Lower lobe of right lung (tissue), 2 donors: Measurements from ENCODE around the gene MAP3K2. TPM values are rescaled to one million over a fixed set of nuclear protein-coding genes. Genes with fewer than 3 reads are reported as not detected.
A peak's percentile ranks its signal among the peaks of the same experiment; 100 is the strongest.

ENCODE experiments used
- ATAC-seq, 2 donors: fragments of 200-7000 bp; cut with Tn5 transposase; one replicate each; pipeline ENCODE4 v1.9.1; 2020 to 2022; ENCODE audit warnings: mild to moderate bottlenecking in 2 of 2, moderate library complexity in 2 of 2
- DNase-seq: peaks from one replicate; pipeline ENCODE4 v3.0.0-alpha.2; 2020
- H3K27ac ChIP-seq: fragments of 200-600 bp; one replicate; pipeline ENCODE4 v1.8.0; 2022
- H3K27me3 ChIP-seq: fragments of 200-600 bp; one replicate; pipeline ENCODE4 v1.8.0; 2022; ENCODE audit warnings: low read depth
- H3K36me3 ChIP-seq: fragments of 200-600 bp; one replicate; pipeline ENCODE4 v1.8.0; 2022; ENCODE audit warnings: mild to moderate bottlenecking
- H3K4me1 ChIP-seq: fragments of 200-600 bp; one replicate; pipeline ENCODE4 v1.8.0; 2022
- H3K4me3 ChIP-seq: fragments of 200-600 bp; one replicate; pipeline ENCODE4 v1.8.0; 2022; ENCODE audit warnings: mild to moderate bottlenecking
- H3K9me3 ChIP-seq: fragments of 200-600 bp; one replicate; pipeline ENCODE4 v1.8.0; 2022
- CTCF ChIP-seq: fragments of 200-600 bp; IDR thresholded peaks from one replicate; pipeline ENCODE4 v1.8.0; 2022; ENCODE audit warnings: antibody characterized with exemption, mild to moderate bottlenecking
- intact Hi-C: fragments of 100-400 bp; cut with DNase I; formaldehyde crosslinking; loops from one replicate; pipeline ENCODE4 v1.11.0; 2022
- total RNA-seq: library from RNA; stranded (reverse); fragmentation: NEBNext Ultra II Directional; extraction: Animal tissue kit (Norgen Biotek cat#: 25700); gene quantifications from one replicate; pipeline ENCODE4 v1.2.1, GENCODE V29; 2021
- donor health status: DM: no; HTN: yes; CAD: no; lungs with severe emphysema.

Gene MAP3K2
- total RNA-seq, 1 donor from 2014 or later = 78.4 TPM

DNA sequence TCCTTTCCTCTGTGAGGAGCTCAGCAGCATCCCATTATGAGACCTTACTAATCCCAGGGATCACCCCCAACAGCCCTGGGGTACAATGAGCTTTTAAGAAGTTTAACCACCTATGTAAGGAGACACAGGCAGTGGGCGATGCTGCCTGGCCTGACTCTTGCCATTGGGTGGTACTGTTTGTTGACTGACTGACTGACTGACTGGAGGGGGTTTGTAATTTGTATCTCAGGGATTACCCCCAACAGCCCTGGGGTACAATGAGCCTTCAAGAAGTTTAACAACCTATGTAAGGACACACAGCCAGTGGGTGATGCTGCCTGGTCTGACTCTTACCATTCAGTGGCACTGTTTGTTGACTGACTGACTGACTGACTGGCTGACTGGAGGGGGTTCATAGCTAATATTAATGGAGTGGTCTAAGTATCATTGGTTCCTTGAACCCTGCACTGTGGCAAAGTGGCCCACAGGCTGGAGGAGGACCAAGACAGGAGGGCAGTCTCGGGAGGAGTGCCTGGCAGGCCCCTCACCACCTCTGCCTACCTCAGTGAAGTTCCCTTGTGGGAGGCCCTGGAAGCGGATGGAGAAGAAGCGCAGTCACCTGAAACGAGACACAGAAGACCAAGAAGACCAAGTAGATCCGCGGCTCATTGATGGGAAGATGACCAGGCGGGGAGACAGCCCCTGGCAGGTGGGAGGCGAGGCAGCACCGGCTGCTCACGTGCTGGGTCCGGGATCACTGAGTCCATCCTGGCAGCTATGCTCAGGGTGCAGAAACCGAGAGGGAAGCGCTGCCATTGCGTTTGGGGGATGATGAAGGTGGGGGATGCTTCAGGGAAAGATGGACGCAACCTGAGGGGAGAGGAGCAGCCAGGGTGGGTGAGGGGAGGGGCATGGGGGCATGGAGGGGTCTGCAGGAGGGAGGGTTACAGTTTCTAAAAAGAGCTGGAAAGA is 38.0 kb upstream of the MAP3K2 start:
- H3K27ac ChIP-seq = no peak overlapping the region
- peaks cover 44% of the 10 kb centered on the region for H3K27me3 ChIP-seq
- DNase-seq = no peak
- no peak for TF ChIP-seq CTCF
- peaks cover 16% of the 10 kb centered on the region for H3K4me1 ChIP-seq
- no peak overlapping the region for H3K4me3 ChIP-seq
- intact Hi-C loops = no loop called here
- ATAC-seq = no peak
- H3K9me3 ChIP-seq = no peaks in the 10 kb centered on the region
- no peaks in the 10 kb centered on the region for H3K36me3 ChIP-seq

DNA sequence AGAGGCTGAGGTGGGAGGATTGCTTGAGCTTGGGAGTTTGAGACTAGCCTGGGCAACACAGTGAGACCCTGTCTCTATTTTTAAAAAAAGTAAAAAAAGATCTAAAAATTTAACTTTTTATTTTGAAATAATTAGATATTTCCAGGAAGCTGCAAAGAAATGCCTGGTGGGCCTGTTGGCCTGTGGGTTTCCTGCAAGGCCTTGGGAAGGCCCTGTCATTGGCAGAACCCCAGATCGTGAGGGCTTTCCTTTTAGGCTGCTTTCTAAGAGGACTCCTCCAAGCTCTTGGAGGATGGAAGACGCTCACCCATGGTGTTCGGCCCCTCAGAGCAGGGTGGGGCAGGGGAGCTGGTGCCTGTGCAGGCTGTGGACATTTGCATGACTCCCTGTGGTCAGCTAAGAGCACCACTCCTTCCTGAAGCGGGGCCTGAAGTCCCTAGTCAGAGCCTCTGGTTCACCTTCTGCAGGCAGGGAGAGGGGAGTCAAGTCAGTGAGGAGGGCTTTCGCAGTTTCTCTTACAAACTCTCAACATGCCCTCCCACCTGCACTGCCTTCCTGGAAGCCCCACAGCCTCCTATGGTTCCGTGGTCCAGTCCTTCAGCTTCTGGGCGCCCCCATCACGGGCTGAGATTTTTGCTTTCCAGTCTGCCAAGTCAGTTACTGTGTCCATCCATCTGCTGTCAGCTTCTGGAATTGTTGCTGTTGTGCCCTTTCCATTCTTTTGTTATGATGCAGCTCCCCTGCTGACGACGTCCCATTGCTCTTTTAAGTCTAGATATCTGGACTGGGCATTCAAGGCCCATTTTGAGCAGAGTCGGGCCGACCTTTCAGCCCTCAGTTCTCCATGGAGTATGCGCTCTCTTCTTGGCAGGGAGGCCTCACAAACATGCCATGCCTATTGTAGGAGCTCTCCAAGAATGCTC is 37.1 kb upstream of the MAP3K2 start:
- Histone ChIP-seq H3K27ac (no peak overlapping the region), H3K4me1 (peaks cover 16% of the 10 kb centered on the region), H3K4me3 (no peak overlapping the region), H3K9me3 (no peaks in the 10 kb centered on the region), H3K27me3 (peaks cover 44% of the 10 kb centered on the region), H3K36me3 (no peaks in the 10 kb centered on the region)
- DNase-seq (no peak), ATAC-seq (no peak)
- no peak for TF ChIP-seq CTCF
- intact Hi-C loops = no loop called here

DNA sequence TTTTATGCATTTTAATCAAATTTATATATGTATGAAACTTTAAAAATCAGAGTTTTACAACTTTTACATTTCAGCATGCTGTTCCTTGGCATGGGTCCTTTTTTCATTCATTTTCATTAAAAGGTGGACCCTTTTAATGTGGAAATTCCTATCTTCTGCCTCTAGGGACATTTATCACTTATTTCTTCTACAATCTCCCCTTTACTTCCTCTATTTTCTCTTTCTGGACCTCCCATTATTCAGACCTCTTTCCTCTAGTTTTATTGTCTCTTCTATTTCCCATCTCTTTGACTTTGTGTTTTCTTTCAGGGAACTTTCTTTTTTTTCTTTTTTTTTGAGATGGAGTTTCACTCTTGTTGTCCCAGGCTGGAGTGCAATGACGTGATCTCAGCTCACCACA is 36.1 kb upstream of the MAP3K2 start:
- H3K27ac ChIP-seq = no peak overlapping the region
- intact Hi-C loops = no loop called here
- ATAC-seq (no peak), DNase-seq (no peak)
- no peak for TF ChIP-seq CTCF
- peak overlapping the region; percentile 44 for H3K4me3 ChIP-seq
- no peaks in the 10 kb centered on the region for H3K9me3 ChIP-seq
- H3K4me1 ChIP-seq = peaks cover 16% of the 10 kb centered on the region
- H3K36me3 ChIP-seq = no peaks in the 10 kb centered on the region
- peaks cover 44% of the 10 kb centered on the region for H3K27me3 ChIP-seq

DNA sequence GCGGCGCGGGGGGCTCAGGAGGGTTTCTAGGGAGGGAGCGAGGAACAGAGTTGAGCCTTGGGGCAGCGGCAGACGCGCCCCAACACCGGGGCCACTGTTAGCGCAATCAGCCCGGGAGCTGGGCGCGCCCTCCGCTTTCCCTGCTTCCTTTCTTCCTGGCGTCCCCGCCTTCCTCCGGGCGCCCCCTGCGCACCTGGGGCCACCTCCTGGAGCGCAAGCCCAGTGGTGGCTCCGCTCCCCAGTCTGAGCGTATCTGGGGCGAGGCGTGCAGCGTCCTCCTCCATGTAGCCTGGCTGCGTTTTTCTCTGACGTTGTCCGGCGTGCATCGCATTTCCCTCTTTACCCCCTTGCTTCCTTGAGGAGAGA is 35.7 kb upstream of the MAP3K2 start:
- intact Hi-C loops = no loop called here
- ATAC-seq (peak; percentile 9 to 46), DNase-seq (no peak)
- Histone ChIP-seq H3K4me1 (peaks cover 16% of the 10 kb centered on the region), H3K36me3 (no peaks in the 10 kb centered on the region), H3K27me3 (peaks cover 44% of the 10 kb centered on the region), H3K27ac (no peak overlapping the region), H3K9me3 (no peaks in the 10 kb centered on the region), H3K4me3 (peak overlapping the region; percentile 44)
- TF ChIP-seq CTCF = no peak

GRCh38 chr2:127422559-127423477 is 35.0 kb upstream of the MAP3K2 start:
- Histone ChIP-seq H3K27ac (no peak overlapping the region), H3K4me1 (peaks cover 16% of the 10 kb centered on the region), H3K4me3 (peak overlapping the region; percentile 44), H3K27me3 (peaks cover 44% of the 10 kb centered on the region), H3K36me3 (no peaks in the 10 kb centered on the region), H3K9me3 (no peaks in the 10 kb centered on the region)
- DNase-seq = peak; percentile 70
- intact Hi-C loops = no loop called here
- no peak for TF ChIP-seq CTCF
- peak; percentile 25 to 49 for ATAC-seq
